ENCODE measurements around the gene GPC1. TPM values are rescaled to one million over a fixed set of nuclear protein-coding genes. Genes with fewer than 3 reads are reported as not detected.

Gene GPC1
- total and polyA plus RNA-seq, 10 of the 15 experiments (the other 5 are each of a cell fraction or from before 2014, with no cell fraction given): 0.06 to 0.77 (median 0.23) TPM; not detected in 3

DNA sequence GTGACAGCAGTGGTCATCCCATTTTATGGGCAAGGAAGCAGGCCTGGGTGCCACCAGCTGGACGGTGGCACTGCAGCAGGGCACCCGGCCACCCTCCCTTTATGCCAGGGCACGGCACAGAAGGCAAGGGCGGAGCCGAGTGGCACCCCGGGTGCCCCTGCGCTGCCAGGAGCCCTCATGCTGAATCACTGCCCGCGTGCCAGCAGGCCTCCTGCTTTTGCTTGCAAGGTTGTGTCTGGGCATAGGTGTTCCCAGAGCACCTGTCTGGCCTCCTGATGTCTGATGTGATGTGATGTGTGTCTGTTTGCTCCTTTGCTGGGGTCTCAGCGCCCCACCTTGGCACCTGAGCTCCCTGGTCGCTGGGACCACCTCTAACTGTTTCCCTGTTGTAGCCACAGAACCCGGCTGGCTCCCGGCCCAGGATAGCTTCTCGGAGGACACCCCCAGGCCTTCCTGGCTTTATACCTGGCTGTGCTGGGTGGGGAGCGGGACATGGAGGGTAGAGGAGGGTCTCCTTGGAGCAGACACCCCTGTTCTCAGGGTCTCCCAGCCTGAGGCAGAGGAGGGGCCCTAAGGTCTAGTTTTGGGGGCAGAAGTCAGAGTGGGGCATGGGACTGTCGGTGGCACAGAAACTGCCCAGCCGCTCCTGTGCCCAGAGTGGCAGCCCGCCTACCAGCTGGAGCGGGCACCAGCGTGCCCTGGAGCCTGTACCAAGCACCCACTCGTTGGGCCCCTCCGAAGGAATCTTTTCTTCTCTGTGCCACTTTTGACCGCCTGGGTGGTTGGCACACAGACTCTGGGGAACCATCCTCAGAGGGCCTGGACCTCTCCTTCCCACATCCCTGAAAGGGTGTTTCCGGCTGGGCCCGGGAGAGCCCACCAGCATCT, 3.6 kb downstream of the GPC1 start (continued):
- TF ChIP-seq NFYA (IDR thresholded peaks at IDR 0.05; ENCODE audit: borderline replicate concordance, low read depth, low read length) (no peak), NFXL1 (IDR thresholded peaks at IDR 0.05; ENCODE audit: borderline replicate concordance) (no peak), NRF1 (conservative IDR thresholded peaks at IDR 0.05; ENCODE audit: low read depth, low read length) (no peak)

DNA sequence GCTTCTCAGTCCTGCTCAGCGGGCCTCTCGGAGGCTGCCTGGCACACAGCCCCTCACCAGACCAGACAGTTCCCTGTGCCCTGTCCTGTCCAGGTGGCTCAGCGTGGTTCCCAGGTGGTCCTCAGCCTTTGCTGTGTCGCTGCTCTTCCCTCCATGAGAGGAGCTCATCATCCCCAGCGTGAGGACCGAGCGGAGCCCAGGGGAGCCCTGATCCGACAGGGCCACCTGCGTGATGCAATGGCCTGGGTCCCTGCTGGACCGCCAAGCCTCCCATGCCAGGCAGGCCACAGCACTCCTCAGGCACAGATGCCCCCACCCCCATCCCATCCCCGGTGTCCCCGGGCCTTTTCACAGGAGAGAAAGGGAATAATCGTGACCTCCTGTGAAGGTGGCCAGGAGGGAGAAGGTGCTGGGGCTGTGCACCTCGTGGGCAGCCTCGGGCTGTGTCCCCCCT, 4.3 kb downstream of the GPC1 start:
- TF ChIP-seq KAT2A (conservative IDR thresholded peaks at IDR 0.05; ENCODE audit: control insufficient read depth, low read depth, low read length): no peak
- no peak for TF ChIP-seq PML (IDR thresholded peaks at IDR 0.05; ENCODE audit: low read length)
- no peak for TF ChIP-seq POLR2AphosphoS2 (IDR thresholded peaks at IDR 0.05; ENCODE audit: low read depth, low read length)
- TF ChIP-seq ZBED1 (IDR thresholded peaks at IDR 0.05; ENCODE audit: borderline replicate concordance): no peak
- TF ChIP-seq MYB (IDR thresholded peaks at IDR 0.05; ENCODE audit: borderline replicate concordance, low read depth, low read length): no peak
- no peak for TF ChIP-seq NFXL1 (IDR thresholded peaks at IDR 0.05; ENCODE audit: borderline replicate concordance)
- TF ChIP-seq ATF3 (IDR thresholded peaks at IDR 0.05; ENCODE audit: borderline replicate concordance, extremely low read depth, low read depth, low read length): no peak
- no peak for TF ChIP-seq HDAC2 (IDR thresholded peaks at IDR 0.05)
- no peak for TF ChIP-seq SMAD5 (IDR thresholded peaks at IDR 0.05; ENCODE audit: low read depth)
- no peak for TF ChIP-seq ATF7 (IDR thresholded peaks at IDR 0.05; ENCODE audit: low read depth)
- no peak for TF ChIP-seq NR2C2 (IDR thresholded peaks at IDR 0.05; ENCODE audit: borderline replicate concordance, control insufficient read depth, insufficient read length, low read depth)
- no peak for TF ChIP-seq HCFC1 (IDR thresholded peaks at IDR 0.05; ENCODE audit: low read length)
- no peak for TF ChIP-seq FOXM1 (IDR thresholded peaks at IDR 0.05; ENCODE audit: low read depth, low read length)
- TF ChIP-seq EGR1 (IDR thresholded peaks at IDR 0.05; ENCODE audit: borderline replicate concordance in 1 of 2, low read depth in 2 of 2, low read length in 2 of 2): no peak
- Histone ChIP-seq H3K9ac (ENCODE audit: control insufficient read depth, insufficient read depth, low read length) (no peak overlapping the region), H3K27ac (ENCODE audit: control insufficient read depth, insufficient read depth) (no peak overlapping the region), H2AFZ (ENCODE audit: control insufficient read depth, low read depth, low read length) (no peak overlapping the region), H3K9me3 (replicated peaks; ENCODE audit: control insufficient read depth, insufficient read depth, low read length) (no peaks in the 10 kb centered on the region), H3K36me3 (ENCODE audit: control insufficient read depth in 2 of 2, insufficient read depth in 2 of 2, low read length in 1 of 2) (no peaks in the 10 kb centered on the region), H3K4me1 (ENCODE audit: control insufficient read depth, insufficient read depth, low read length) (no peaks in the 10 kb centered on the region), H3K27me3 (replicated peaks in 1 of 2; ENCODE audit: control insufficient read depth in 2 of 2, insufficient read depth in 2 of 2, low read length in 1 of 2) (peaks cover 7 to 14% of the 10 kb centered on the region in 2 experiments; a peak in 3 of 4 replicates), H4K20me1 (ENCODE audit: control insufficient read depth, insufficient read depth) (0 out of 2 replicates have a peak, but pooled peaks cover 2% of the 10 kb centered on the region), H3K79me2 (ENCODE audit: control insufficient read depth, insufficient read depth, low read length) (no peaks in the 10 kb centered on the region), H3K4me3 (no peak overlapping the region), H3K4me2 (ENCODE audit: control insufficient read depth, insufficient read depth) (no peak overlapping the region)
- ATAC-seq: no peak
- ChIA-PET POLR2A (no interaction called here), SMC1A (ENCODE audit: uncharacterized antibody, unreplicated experiment) (no interaction called here), CTCF (no interaction called here), RAD21 (ENCODE audit: unreplicated experiment) (no interaction called here)
- no peak for DNase-seq (ENCODE audit: low read depth, low spot score)
- in situ Hi-C loops (cut with MboI) (loop anchor here (10.0 kb wide), 1 partner anchor 375 kb away; no protein-coding TSS in a partner anchor), intact Hi-C loops (cut with micrococcal nuclease; ENCODE audit: unreplicated experiment) (loop anchor here (5.0 kb wide), 2 partner anchors 207 to 377 kb away; no protein-coding TSS in a partner anchor)
- WGBS (ENCODE audit: insufficient coverage, insufficient replicate concordance, low lambda C conversion rate, missing lambda C conversion rate): 22% methylated on average over 15 of the region's 15 CpGs
- no peak for FAIRE-seq
- no TSS peak for BruUV-seq (replicated peaks)
